HL-60 (cell line): Measurements from ENCODE around the gene STK16.

Source experiments
- CTCF ChIP-seq: IDR thresholded peaks from one replicate; pipeline ENCODE4 v1.5.1; 2011; ENCODE audit warnings: low read length, control low read depth, inconsistent platforms; ENCODE audit not compliant: insufficient read depth
- GABPA ChIP-seq: IDR thresholded peaks from 2 replicates; pipeline ENCODE4 v1.6.1; 2012; ENCODE audit warnings: low read depth
- POLR2AphosphoS5 ChIP-seq: IDR thresholded peaks from 2 replicates; pipeline ENCODE4 v1.6.1; 2012; ENCODE audit warnings: low read depth
- REST ChIP-seq: IDR thresholded peaks from 2 replicates; pipeline ENCODE4 v1.6.1; 2012; ENCODE audit warnings: low read depth; ENCODE audit not compliant: insufficient replicate concordance
- SPI1 ChIP-seq: IDR thresholded peaks from 2 replicates; pipeline ENCODE4 v1.6.1; 2012; ENCODE audit warnings: low read depth, mild to moderate bottlenecking, borderline replicate concordance

DNA sequence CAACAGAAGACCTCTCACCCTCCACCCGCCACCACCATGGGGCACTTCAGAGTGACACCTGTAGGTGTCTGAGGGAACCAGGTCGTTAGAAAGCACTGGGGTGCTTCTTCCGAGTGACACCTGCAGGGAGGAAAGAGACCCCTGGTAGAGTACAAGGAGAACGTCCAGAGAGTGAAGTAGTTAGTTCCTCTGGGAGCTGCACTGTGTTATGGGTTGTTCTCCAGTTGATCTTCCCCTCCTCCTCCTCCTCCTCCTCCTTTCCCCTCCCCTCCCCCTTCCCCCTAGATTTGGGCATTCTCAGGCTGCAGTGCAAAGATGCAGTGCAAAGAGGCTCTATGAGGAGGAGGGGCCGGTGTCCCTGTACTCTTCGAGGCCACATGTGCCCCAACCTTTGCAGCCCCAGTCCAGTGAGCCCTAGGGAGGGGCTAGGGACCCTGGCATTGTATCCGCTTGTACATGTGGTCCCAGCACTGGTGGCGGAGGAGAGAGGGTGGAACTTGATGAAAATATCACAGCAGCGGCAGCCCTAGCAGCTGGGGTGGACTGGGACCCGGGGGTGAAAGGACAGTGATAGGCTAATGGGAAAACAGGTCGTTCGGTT is 34.7 kb downstream of the STK16 start:
- no peak for TF ChIP-seq CTCF
- no peak for TF ChIP-seq GABPA
- TF ChIP-seq POLR2AphosphoS5, result no peak
- TF ChIP-seq REST, result no peak
- TF ChIP-seq SPI1, result no peak
